Measurements from ENCODE around the gene PATJ.

DNA sequence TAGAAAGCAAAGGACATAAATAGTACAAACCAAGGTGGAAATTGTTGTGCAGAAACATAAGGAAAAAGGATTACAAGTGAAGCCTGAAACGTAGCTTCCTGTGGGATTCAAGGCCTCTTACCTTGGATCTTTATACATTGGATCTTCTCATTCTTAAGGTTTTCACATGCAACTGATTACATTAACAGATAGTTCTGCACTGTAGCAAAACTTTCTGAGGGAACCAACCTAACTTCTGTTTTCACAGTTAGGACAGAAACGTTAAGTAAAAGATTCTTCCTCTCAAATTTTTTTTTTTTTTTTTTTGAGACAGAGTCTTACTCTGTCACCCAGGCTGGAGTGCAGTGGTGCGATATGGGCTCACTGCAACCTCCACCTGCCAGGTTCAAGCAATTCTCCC, 9.6 kb upstream of the PATJ start:
- no peak for TF ChIP-seq POLR2A (IDR thresholded peaks at IDR 0.05; ENCODE audit: low read depth, low read length)
- TF ChIP-seq, protein P1, sequence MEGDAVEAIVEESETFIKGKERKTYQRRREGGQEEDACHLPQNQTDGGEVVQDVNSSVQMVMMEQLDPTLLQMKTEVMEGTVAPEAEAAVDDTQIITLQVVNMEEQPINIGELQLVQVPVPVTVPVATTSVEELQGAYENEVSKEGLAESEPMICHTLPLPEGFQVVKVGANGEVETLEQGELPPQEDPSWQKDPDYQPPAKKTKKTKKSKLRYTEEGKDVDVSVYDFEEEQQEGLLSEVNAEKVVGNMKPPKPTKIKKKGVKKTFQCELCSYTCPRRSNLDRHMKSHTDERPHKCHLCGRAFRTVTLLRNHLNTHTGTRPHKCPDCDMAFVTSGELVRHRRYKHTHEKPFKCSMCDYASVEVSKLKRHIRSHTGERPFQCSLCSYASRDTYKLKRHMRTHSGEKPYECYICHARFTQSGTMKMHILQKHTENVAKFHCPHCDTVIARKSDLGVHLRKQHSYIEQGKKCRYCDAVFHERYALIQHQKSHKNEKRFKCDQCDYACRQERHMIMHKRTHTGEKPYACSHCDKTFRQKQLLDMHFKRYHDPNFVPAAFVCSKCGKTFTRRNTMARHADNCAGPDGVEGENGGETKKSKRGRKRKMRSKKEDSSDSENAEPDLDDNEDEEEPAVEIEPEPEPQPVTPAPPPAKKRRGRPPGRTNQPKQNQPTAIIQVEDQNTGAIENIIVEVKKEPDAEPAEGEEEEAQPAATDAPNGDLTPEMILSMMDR (IDR thresholded peaks at IDR 0.05; ENCODE audit: extremely low read depth in 1 of 2, insufficient read depth in 1 of 2, low read depth in 1 of 2, low read length in 2 of 2) = no peak
- TF ChIP-seq POLR2AphosphoS5 (IDR thresholded peaks at IDR 0.05; ENCODE audit: insufficient read depth, low read depth, low read length) = no peak
- TF ChIP-seq, protein P2, sequence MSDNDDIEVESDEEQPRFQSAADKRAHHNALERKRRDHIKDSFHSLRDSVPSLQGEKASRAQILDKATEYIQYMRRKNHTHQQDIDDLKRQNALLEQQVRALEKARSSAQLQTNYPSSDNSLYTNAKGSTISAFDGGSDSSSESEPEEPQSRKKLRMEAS (IDR thresholded peaks at IDR 0.05; ENCODE audit: insufficient read depth, insufficient read length) = no peak
- no peak for TF ChIP-seq EZH2 (IDR thresholded peaks at IDR 0.05; ENCODE audit: borderline replicate concordance, low read depth, low read length, severe bottlenecking)

All from endothelial cell of umbilical vein (primary cell).